Renal cortex interstitium (tissue), 11 donors: ENCODE results near the gene IGFBP4. TPM values are rescaled to one million over a fixed set of nuclear protein-coding genes. Genes with fewer than 3 reads are reported as not detected.

Experiments used
- DNase-seq, 11 donors: peaks; one replicate each; pipeline ENCODE4 v3.0.0-alpha.2; 2013; ENCODE audit warnings: low read depth in 9 of 11, low spot score in 4 of 11; ENCODE audit errors: extremely low read depth in 1 of 11
- polyA plus RNA-seq, 3 donors: library from polyadenylated mRNA; unstranded; fragments of 120-200 nt; gene quantifications; one replicate each; pipeline ENCODE4 v1.2.1, GENCODE V29; 2013; ENCODE audit not compliant: insufficient read length in 3 of 3

IGFBP4 gene
- polyA plus RNA-seq, 3 donors: 336 to 355 (median 341) TPM

DNA sequence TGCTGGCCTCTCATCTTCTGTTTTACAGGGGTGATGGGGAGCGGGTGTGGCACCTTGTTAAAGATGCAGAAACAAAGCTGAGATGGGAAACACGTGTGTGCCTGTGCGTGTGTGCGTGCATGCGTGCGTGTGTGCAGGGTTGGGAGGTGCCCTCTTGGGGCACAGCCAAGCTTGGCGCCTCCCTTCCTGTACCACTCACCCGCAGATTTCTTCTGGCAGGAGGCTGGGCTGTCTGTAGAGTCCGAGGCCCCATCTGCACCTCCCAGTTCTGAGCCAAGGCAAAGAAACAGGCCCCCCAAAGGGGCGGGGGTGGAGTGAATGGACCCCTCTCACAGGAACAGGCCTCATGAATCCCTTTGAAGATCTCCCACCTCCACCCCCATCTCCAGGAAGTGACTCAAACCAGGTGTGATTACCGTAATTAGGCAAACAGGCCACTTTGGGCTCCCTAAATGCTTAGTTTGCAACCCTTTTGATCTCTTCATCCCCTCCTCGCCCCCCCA is 37.3 kb downstream of the IGFBP4 start:
- DNase-seq: no peak

GRCh38 chr17:40481106-40481505 is 37.9 kb downstream of the IGFBP4 start:
- no peak for DNase-seq

DNA sequence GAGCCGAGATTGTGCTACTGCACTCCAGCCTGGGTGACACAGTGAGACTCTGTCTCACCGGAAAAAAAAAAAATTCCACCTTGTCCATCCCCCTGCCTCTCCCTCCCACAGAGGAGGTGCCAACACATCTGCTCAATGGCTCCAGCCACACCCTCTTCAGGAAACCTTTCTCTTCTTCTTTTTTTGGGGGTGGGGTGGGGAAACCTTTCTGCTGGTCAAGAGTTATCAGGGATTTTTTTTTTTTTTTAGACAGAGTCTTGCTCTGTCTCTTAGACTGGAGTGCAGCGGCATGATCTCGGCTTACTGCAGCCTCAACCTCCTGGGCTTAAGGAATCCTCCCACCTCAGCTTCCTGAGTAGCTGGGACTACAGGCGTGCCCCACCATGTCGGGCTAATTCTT is 39.5 kb downstream of the IGFBP4 start:
- no peak for DNase-seq

GRCh38 chr17:40483679-40484078 is 40.4 kb downstream of the IGFBP4 start:
- no peak for DNase-seq

GRCh38 chr17:40484285-40484972 is 41.2 kb downstream of the IGFBP4 start:
- DNase-seq: no peak

GRCh38 chr17:40484973-40485530 is 41.8 kb downstream of the IGFBP4 start:
- DNase-seq: no peak

GRCh38 chr17:40485851-40486521 is 42.7 kb downstream of the IGFBP4 start:
- no peak for DNase-seq

DNA sequence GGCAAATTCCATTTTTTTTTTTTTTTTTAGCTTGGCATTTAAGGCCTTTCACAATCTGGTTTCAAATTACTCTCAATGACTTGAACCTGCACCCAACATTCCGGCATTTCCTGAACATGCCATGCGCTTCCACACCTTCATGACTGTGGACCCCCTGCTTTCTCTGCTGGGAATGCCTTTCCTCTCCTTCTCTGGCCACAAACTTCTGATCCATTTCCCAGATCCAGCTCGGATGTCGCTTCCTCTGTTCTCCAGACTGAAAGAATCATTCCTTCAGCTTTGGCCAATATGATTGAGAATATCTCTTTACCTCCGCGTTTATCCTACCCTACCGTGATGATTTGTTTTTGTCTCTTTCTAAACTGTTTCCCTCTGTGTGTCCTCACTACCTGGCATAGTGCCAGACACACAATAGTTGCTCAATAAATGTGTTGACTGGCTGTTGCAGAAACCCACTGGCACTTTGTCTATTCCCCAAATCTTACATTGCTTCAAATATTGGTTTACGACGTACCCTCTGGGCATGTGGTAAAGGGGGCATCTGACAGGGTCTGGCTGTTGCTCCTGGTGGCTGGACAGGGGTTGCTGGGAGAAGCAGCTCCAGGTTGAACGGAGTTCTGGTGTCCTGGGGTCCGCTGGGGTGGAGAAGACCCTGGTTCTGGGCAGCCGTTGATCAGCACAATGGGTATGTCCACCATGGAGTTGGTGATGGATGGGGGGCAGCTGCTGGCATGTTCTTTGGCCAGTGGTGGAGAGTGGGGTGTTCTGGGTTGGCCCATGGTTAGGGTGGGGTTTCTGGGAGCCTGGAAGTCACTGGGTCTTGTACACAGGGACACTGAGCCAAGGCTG is 43.5 kb downstream of the IGFBP4 start:
- no peak for DNase-seq

DNA sequence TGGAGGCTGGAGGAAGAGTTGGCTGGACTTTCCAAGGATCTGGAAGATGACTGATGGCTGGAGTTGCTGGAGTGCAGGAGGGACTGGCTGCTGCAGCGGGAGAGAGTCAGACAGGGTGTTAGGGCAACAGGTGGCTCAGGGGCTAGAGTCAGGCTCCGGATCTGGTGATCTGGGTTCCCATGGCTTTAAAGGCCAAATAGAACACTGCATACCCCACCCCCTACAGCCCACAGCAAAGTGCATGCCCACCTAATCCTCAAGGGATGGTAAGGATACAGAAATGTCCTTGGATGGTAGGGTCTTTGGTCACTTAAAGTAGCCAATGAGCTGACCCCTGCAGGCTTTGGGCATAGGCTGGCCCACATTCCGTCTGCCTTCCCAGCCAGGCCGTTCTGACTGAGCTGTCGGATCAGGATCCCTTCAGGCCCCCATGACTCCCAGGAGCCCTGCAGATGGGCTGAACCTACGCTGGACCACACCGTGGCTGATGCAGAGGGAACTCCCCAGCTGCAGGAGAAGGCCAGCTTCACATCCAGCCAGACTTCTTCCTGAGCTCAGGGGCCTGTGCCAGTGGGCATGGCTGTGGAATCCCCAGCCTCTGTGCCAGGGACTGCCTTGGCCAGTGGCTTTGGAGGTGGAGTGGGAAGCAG is 44.2 kb downstream of the IGFBP4 start:
- DNase-seq: no peak

DNA sequence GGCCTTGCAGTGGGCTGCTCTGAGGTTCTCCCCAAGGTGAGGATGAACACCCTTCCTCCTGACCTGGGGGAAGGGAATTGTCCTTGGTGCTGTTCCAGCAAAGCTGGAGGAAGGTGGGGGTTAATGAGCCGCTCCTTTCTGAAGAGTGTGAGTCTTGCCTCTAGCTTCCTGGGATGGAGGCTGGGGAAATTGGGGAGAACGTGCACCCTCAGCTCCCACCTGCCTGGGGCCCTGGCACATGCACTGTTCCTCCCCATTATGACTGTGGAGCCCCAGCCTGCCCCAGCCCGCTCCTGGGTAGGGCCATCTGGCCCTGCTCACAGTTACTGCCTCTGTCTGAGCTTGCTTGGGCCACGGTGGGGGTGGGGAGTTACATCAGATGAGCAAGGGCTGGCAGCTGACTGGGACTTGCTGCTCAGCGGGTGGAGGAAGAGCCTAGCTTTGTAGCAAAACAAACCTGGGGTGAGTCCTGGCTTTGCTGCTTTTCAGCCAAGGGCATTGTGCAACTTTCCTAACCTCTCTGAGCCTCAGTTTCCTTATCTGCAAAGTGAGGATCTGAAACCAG is 47.1 kb downstream of the IGFBP4 start:
- no peak for DNase-seq

GRCh38 chr17:40490982-40491381 is 47.7 kb downstream of the IGFBP4 start:
- no peak for DNase-seq

DNA sequence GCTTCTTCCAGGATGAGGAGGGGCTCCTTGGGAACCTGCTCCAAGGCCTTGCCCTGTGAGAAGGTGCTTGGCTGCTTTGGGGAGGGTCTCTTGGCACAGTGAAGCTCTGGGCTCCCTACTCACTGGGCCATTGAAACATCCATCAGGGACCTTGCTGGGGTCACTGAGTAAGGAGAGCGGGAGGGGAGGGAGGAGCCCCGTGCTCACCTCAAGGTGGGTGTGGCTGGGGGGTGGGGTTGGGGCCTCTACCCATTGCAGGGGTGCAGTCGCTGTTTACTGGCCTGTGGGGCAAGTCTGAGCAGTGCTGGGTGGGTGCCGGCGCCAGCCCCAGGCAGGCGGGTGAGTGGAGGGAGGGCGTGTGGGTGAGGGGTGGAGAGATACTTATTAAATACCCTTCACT is 48.2 kb downstream of the IGFBP4 start:
- DNase-seq: no peak

GRCh38 chr17:40493697-40494096 is 50.4 kb downstream of the IGFBP4 start:
- DNase-seq: no peak

- DNase-seq: no peak
Observed at GRCh38 chr17:40495140-40495539, 51.9 kb downstream of the IGFBP4 start.

DNA sequence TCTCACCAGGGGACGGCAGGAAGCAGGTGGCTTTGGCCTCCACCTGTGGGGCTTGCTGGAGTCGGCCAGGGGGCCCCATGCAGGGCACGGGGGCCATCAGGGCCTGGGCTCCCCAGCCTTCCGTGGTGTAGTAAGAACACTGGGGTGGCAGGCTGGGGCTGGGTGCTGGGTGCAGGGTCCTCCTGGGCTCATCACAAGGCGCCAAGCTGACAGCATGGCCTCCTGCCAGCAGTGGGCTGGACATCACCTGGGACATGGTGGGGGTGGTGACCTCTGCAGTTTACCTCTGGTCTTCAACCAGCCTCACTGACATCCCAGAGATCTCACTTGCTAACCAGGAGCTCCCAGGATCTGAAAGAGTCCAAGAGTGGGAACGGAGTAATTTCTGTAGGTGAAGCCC is 52.9 kb downstream of the IGFBP4 start:
- DNase-seq: no peak

GRCh38 chr17:40496634-40497420 is 53.6 kb downstream of the IGFBP4 start:
- DNase-seq: no peak

DNA sequence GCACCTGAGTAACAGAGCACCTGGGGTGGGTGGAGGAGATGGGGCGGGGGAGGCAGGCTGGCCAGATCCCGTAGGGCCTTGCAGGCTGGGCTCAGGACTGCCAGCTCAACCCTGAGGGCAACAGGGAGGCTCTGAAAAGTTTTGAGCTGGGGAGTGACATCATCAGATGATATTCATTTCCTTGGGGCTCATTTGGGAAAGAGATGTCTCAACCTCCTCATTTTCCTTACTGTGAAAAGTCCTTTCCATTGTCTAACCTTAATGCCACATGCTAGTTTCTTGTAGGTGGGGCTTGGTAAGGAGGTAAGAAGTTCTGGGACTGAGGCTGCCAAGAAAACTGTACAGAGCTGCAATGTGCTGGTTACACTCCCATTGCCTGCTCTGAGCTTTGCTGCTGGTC is 54.4 kb downstream of the IGFBP4 start:
- no peak for DNase-seq
